HG02870 (cell line): ENCODE data around the gene PRMT1.
"Not testable (repeated sequence)": the region's sequence is repeated elsewhere in the genome, so short reads cannot be mapped to it uniquely, and the experiment has no call there.

Experiments
- ATAC-seq: cut with Tn5 transposase; IDR thresholded peaks from one replicate; pipeline ENCODE4 v1.9.1; 2021; ENCODE audit warnings: mild to moderate bottlenecking, moderate library complexity; ENCODE audit not compliant: unreplicated experiment

PRMT1 gene

GRCh38 chr19:49677231-49677900, at the start of gene PRMT1:
Gene PRMT1 (plus strand): TSS chr19:49677271. CDS start chr19:49677281, 10 bp downstream.
- ATAC-seq, result no peak

- ATAC-seq, result no peak
Measured at GRCh38 chr19:49629659-49630058, 47.4 kb upstream of the PRMT1 start.

GRCh38 chr19:49631014-49631588, 46.0 kb upstream of the PRMT1 start:
- ATAC-seq, result no peak

- no peak for ATAC-seq
Measured at GRCh38 chr19:49631610-49632192, 45.4 kb upstream of the PRMT1 start.

- no peak for ATAC-seq
Measured at GRCh38 chr19:49632576-49632975, 44.5 kb upstream of the PRMT1 start.

GRCh38 chr19:49633273-49633672, 43.8 kb upstream of the PRMT1 start:
- ATAC-seq, result not testable (repeated sequence)

GRCh38 chr19:49635530-49636232, 41.4 kb upstream of the PRMT1 start:
- ATAC-seq, result no peak

- ATAC-seq, result no peak
Measured at GRCh38 chr19:49636233-49636932, 40.7 kb upstream of the PRMT1 start.

GRCh38 chr19:49637821-49638738, 39.0 kb upstream of the PRMT1 start:
- no peak for ATAC-seq

- ATAC-seq, result no peak
Measured at GRCh38 chr19:49639401-49640112, 37.5 kb upstream of the PRMT1 start.

- ATAC-seq, result peak; percentile 67
Measured at GRCh38 chr19:49640113-49640898, 36.8 kb upstream of the PRMT1 start, which contains the start of gene RRAS. Gene RRAS (minus strand): TSS chr19:49640143. CDS start chr19:49640098, 45 bp downstream.

GRCh38 chr19:49641688-49642491, 35.2 kb upstream of the PRMT1 start, which contains the start of gene SCAF1:
Gene SCAF1 (plus strand): TSS chr19:49642209. CDS start chr19:49645027, 2,818 bp downstream.
- peak; percentile 47 for ATAC-seq

- no peak for ATAC-seq
Measured at GRCh38 chr19:49642492-49643035, 34.5 kb upstream of the PRMT1 start.

- no peak for ATAC-seq
Measured at GRCh38 chr19:49643466-49643865, 33.6 kb upstream of the PRMT1 start.

GRCh38 chr19:49645592-49645991, 31.5 kb upstream of the PRMT1 start:
- no peak for ATAC-seq

GRCh38 chr19:49645995-49646394, 31.1 kb upstream of the PRMT1 start:
- ATAC-seq, result no peak

- ATAC-seq, result no peak
Measured at GRCh38 chr19:49646586-49646985, 30.5 kb upstream of the PRMT1 start.
